HG03108 (cell line): Measurements from ENCODE around the gene TNFAIP8.

Experiments
- ATAC-seq: cut with Tn5 transposase; IDR thresholded peaks from one replicate; pipeline ENCODE4 v1.9.1; 2021; ENCODE audit warnings: moderate library complexity; ENCODE audit not compliant: unreplicated experiment

TNFAIP8 gene

DNA sequence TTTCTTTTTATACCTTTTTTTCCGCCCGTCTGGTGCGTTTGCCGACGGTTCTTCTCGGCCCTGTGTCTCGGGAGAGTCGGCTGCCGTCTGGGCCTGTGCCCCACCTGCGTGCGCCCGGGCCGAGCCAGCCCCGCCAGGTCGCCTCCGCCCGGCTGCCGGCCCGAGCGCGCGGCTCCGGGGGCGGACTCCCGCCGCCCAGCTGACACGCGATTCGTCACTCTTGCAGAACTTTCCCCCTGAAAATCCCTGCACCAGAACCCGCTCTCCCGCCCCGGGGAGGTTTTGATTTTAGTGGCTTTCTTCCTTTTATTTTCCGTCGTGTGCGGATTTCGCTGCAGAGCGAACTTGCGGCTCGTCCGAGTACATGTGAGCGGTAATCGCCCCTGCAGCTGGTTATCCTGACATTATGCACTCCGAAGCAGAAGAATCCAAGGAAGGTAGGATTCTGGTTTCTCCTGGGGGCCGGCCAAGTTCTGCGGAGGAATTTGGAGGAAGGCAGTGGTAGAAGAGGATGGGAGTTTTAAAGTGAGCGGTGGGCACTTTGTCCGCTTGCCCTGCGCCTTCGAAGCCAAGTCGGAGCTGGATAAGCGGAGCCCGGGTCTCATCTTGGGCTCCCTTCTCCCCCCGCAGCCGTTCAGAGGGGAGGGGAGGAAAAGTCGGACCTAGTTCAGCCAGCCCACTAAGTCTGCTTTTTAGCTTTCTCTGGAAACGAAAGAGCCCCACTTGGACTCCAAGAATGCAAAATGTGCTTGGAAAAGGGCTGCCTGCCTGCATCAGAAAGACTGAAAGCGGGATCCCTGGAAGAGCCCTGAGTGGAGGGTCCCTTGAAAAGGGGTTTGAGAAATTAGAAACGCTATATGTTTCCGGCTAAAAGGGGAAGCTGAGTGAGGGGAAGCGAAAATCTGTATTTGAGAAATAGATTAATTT is at the start of gene TNFAIP8:
TSS of gene TNFAIP8 (plus strand) at position 335 of the 927 bp plus-strand sequence. CDS start at position 407, 72 bp downstream.
- ATAC-seq, result peak; percentile 36

GRCh38 chr5:119307170-119307569 is 48.6 kb upstream of the TNFAIP8 start:
- no peak for ATAC-seq

DNA sequence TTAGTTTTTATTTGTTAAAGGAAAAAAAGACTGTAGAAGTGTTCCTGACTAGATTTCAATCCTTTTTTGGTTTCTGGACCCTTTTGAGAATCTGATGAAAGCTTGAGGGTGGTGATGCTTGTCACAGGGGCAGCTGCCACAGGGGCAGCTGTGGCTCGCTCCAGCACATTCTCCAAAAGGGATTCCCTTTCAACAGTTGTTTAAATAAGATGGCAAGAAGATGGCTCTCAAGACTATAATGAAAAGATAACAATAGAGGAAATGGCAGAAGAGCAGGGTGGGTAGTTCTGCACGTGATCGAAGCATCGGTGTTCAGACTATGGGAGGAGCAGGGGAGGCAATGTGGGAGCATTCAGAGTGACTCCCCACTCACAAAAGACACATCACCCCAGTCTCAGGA is 46.5 kb upstream of the TNFAIP8 start:
- peak; percentile 5 for ATAC-seq

GRCh38 chr5:119311688-119312087 is 44.1 kb upstream of the TNFAIP8 start:
- no peak for ATAC-seq

DNA sequence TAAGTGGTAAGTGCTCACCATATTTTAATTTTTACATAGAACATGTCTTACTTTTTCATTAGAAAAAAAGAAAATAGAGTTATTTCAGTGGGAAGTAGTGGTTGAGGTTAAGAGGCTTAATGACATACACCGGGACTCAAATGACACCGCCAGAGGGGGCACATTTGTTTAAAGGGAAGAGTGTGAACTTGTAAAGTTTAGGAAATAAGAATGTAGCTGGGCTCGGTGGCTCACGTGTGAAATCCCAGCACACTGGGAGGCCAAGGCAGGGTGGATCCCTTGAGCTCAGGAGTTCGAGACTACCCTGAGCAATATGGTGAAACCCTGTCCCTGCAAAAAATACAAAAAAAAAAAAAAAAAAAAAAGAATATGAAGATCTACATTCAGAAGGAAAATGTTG is 43.4 kb upstream of the TNFAIP8 start:
- no peak for ATAC-seq

DNA sequence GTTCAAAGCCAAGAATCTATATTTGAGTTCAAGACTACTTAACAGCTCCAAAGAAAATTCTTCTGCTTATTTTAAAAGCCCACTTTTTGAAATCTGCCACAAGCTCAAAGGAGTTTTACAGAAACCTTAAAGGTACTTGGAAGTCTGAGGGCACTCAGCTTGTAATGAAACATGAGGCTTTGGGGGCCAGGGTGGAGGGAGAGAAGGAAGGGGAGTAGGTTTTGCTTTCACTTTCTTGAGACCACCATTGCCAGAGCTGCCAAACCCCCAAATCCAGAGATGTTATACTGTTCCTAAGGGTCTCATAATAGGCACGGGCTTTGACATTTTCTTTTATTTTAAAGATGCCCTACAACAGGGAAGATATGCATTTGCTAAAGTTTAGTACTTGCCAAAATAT is 42.6 kb upstream of the TNFAIP8 start:
- ATAC-seq, result no peak

DNA sequence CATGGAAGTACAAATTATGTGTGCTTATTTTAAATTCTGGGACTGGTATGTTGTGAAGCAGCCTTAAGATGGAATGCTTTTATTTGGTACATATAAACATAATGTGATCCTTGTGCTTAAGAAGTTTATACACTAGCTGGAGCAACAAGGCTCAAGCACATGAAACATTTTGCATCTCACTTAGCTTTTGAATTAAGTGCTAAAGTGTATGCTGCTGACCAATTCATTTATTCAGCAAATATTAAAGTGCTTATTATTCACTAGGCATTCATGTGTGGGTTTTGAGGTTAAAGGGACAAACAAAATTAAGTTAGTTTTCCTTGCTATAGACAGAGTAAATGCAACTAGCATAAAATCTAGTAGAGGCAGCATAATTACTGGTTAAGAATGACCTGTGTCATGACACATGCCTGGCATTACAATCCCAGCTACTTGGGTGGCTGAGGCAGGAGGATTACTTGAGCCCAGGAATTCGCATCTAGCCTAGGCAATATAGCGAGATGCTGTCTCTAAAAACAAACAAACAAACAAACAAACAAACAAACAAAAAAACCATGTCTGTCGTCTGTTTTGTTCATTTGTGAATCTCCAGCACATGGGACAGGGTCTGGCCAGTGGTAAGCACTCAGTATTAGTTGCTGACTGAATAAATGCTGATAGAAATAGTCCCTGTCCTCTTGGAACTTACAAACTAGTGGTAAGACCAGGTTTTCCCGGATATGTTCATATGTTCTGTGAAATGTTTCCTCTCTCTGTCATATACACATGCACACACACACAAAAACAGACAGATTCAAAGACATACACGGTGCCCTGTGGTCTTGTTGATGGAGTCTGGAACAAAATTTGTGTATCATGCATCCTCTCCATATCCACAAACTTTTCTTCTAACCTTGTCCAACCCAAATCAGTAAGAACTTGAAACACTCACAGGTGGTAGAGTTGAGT is 41.9 kb upstream of the TNFAIP8 start:
- no peak for ATAC-seq

- peak; percentile 59 for ATAC-seq
Measured at GRCh38 chr5:119315516-119315949, 40.3 kb upstream of the TNFAIP8 start.

- ATAC-seq, result no peak
Measured at GRCh38 chr5:119316086-119316485, 39.7 kb upstream of the TNFAIP8 start.

- no peak for ATAC-seq
Measured at GRCh38 chr5:119316906-119317305, 38.9 kb upstream of the TNFAIP8 start.

DNA sequence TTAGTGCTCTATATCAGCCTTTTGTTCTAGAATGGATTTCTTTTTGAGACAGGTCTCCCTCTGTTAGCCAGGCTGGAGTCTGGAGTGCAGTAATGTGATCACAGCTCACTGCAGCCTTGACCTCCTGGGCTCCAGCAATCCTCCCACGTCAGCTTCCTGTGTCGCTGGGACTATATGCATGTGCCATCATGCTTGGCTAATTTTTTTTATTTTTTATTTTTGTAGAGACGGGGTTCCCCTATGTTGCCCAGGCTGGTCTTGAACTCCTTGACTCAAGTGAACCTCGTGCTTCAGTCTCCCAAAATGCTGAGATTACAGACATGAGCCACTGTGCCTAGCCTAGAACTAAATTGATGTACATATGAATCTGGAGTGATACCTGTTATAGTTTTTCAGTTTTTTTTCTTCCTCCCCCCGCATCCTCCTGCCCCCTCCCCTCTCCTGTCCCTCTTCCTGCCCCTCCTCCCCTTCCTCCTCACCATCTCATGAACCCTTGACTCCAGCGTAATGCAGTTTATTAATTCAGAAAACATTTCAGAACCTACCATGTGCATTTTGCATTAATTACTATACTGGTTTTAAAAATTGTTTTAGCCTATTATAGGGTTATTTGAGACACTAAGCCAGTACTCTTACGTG is 37.4 kb upstream of the TNFAIP8 start:
- ATAC-seq, result no peak

DNA sequence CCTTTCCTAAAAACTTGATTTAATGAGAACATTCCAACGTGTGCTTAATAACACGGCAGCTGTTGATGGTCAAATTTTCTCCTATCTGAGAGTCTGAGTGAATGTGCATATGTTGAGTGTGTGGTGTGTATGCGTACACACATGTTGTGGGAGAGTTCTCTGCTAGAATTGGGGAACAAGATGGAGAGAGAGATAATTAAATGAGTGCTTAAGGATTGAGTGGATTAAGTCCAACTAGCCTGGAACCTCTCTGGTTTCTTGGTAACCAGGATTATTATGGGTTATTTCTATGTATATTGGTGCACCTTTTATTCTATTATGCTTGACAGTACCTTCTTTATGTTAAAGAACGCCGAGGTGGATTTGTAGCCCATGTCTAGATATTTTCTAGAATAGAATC is 36.4 kb upstream of the TNFAIP8 start:
- ATAC-seq, result no peak

- no peak for ATAC-seq
Measured at GRCh38 chr5:119319890-119320289, 35.9 kb upstream of the TNFAIP8 start.

GRCh38 chr5:119321569-119322311 is 34.1 kb upstream of the TNFAIP8 start:
- ATAC-seq, result no peak

DNA sequence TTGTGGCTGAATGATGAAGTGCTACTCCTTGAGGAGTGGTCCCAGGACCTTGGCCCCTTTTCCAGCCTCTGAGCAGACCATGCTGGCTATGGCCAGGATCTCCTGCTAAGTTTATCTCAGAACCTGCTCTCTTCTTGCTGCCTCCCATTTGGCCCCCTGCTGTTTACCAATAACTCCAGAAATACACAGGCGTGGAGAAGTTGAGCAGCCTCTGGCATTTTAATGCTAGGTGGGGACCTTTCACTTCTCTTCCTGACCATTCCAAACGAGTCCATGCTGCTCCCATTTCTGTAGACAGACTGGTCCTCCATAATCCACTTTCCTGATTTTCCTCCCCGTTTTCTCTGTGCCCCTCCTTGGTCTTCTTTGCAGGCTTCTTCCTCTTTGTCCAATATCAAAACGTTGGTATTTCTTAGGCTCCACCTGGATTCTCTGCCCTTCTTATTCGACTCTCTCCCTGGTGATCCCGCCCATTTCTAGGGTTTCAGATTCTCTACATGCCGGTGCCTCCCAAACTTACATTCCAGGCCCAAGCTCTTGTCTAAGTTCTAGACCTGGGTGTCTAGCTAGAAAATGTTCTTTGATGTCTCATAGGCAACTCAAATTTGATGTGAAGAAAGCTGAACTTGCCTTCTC is 33.4 kb upstream of the TNFAIP8 start:
- ATAC-seq, result no peak

- ATAC-seq, result peak; percentile 47
Measured at GRCh38 chr5:119322948-119323537, 32.8 kb upstream of the TNFAIP8 start.

- ATAC-seq, result no peak
Measured at GRCh38 chr5:119323601-119324000, 32.2 kb upstream of the TNFAIP8 start.

DNA sequence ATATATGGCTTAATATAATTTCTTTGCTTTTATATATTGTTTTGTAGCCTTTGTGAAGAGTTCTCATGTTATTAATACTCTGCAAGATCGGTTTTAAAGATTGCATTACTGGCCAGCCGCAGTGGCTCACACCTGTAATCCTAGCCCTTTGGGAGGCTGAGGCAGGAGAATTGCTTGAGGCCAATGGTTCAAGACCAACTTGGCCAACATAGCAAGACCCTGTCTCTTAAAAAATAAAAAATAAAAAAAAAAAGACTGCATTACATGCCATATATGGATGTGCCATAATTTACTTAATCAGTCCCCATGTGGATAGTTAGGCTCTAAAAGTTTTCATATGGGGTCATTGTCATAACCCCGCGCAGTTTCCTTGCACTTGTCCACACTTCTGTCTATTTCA is 31.0 kb upstream of the TNFAIP8 start:
- no peak for ATAC-seq

- no peak for ATAC-seq
Measured at GRCh38 chr5:119327018-119327417, 28.8 kb upstream of the TNFAIP8 start.
